ENCODE data around the gene TRPV4.
"Not testable (repeated sequence)": the region's sequence is repeated elsewhere in the genome, so short reads cannot be mapped to it uniquely, and the experiment has no call there.

Gene TRPV4

GRCh38 chr12:109858764-109859163 is 25.6 kb upstream of the TRPV4 start:
- no peak for DNase-seq

DNA sequence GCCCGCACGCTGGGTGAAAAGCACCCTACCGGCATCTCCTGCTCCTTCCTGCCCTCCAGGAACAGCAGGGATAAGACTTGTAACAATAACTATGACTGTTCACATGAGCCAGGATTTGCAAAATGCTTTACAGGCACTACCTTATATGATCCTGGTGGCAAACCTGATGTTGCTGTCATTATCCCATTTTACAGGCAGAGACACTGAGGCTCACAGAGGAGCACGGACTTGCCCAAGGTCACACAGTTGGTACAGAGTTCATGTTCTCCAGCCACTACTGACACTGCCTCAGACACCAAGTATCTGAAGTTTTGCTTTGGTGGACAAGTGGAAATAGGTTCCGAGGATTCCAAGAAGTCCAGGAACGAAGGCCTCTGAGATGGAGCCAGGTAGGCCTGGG is 24.5 kb upstream of the TRPV4 start:
- DNase-seq: no peak

GRCh38 chr12:109855377-109855776 is 22.2 kb upstream of the TRPV4 start:
- no peak for DNase-seq

DNA sequence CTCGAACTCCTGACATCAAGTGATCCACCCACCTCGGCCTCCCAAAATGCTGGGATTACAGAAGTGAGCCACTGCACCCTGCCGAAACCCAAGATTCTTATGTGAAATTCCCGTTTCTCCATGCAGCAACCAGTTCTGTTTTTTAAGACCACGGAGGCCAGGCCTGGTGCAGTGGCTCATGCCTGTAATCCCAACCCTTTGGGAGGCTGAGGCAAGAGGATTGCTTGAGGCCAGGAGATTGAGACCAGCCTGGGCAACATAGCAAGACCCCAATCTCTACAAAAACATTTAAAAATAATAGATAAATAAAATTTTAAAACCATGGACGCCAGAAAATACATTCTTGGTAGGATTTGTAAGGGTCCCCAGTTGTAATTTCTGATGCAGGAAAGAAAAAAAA is 17.3 kb upstream of the TRPV4 start:
- not testable (repeated sequence) for DNase-seq

- no peak for DNase-seq
Observed at GRCh38 chr12:109847142-109847735, 14.0 kb upstream of the TRPV4 start.

DNA sequence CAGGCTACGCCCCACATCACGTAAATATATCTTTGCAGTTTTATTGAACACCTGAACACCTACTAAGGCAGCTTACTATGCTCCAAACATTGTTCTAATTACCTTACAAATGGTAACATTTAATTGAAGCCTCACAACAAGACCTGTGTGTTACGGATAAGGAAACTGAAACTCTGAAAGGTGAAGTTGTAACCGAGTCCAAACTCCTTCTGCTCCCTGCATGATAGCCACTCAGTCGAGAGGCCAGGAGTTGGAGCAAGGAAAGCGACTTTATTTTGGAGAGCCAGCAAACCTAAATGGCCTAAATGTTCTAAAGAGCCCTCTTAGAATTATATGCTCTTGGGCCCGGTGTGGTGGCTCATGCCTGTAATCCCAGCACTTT is 12.6 kb upstream of the TRPV4 start:
- no peak for DNase-seq

GRCh38 chr12:109844983-109845823 is 12.0 kb upstream of the TRPV4 start:
- peak; percentile 28 for DNase-seq

GRCh38 chr12:109844091-109844490 is 10.9 kb upstream of the TRPV4 start:
- DNase-seq: no peak

DNA sequence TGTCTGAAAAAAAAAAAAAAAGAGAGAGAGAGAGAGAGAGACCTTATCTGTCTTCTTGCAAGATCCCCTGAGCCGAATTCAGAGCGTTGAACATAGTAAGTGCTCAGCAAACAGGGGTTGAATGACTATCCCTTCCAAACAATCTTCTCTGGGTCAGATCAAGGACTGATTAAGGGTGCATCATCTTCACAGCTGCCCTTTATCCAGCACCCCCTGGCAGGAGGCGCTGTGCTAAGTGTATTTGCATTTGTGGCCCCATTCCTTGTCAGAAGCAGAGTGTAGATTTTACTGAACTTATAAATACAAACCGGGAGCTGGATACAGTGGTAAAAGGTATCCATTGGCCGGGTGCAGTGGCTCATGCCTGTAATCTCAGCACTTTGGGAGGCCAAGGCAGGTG is 8.8 kb upstream of the TRPV4 start:
- DNase-seq: no peak

DNA sequence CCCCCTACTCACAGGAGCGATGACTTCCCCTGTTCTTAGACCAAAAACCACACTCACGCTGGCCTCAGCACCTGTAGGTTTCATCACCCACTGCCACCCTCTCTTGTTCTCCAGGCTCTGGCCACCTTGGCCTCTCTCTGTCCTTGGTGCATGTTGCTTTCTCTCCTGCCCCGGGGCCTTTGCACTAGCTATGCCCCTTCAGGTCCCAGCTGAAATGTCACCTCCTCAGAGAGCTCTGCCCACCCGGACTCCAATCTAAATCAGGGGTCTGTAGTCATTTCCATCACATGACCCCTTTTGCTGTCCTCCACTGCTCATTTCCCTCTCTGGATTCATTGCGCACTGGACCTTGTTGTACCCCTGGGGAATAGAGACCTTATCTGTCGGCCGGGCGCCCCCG is 8.2 kb upstream of the TRPV4 start:
- no peak for DNase-seq

GRCh38 chr12:109840305-109841074 is 7.3 kb upstream of the TRPV4 start:
- DNase-seq: peak; percentile 6

DNA sequence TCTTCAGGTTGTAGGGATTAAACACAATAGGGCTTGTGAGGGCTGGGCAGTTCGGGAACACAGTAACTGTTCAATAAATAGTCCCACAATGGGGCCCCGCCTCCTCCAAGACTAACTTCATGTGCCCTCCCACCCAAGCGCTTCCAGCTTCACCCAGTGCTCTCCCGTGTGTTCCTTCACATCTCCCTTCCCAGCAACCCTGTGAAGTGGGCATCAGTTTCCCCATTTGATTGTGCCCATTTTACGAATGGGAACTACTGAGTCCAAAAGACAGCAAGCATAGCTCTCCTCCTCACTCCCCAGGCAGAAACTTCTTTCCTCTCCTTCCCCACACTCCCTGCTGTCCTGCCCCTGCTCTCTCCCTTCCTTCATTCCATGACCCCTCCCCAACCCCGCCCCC is 6.2 kb upstream of the TRPV4 start:
- DNase-seq: no peak

DNA sequence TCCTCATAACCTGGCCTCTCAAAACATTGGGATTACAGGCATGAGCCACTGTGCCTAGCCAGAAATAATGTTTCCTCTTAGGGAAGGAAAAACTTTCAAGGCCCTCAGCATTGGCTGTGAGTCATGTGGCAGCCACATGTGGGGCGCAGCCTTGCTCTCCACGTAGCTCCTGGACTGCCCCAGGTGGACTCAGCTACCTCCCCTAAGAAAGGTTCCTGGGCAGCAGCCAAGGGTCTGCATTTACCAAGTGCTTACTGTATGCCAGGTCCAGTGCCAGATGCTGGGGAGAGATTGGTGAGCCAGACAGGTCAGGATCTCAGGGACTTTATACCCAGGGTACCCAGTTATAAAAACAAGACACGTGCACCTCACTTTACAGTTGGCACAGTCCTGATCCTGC is 3.7 kb upstream of the TRPV4 start:
- no peak for DNase-seq

DNA sequence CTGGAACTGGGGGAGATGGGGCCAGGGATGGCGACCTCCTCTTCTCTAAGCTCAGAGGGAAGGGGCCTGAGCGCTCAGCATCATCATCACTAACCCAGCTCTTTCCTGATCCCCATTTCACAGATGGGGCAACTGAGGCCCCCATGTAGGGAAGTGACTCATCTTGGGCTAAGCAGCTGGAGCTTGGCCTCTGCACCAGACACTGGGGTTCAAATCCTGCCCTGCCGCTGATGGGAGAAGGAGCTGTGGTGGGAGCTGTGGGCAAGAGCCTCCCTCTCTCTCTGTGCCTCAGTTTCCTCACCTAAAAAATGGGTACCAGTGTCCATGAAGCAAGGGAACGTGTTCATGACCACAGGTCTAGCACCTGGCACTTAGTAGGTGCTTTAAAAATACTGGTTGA is 2.6 kb upstream of the TRPV4 start:
- no peak for DNase-seq

DNA sequence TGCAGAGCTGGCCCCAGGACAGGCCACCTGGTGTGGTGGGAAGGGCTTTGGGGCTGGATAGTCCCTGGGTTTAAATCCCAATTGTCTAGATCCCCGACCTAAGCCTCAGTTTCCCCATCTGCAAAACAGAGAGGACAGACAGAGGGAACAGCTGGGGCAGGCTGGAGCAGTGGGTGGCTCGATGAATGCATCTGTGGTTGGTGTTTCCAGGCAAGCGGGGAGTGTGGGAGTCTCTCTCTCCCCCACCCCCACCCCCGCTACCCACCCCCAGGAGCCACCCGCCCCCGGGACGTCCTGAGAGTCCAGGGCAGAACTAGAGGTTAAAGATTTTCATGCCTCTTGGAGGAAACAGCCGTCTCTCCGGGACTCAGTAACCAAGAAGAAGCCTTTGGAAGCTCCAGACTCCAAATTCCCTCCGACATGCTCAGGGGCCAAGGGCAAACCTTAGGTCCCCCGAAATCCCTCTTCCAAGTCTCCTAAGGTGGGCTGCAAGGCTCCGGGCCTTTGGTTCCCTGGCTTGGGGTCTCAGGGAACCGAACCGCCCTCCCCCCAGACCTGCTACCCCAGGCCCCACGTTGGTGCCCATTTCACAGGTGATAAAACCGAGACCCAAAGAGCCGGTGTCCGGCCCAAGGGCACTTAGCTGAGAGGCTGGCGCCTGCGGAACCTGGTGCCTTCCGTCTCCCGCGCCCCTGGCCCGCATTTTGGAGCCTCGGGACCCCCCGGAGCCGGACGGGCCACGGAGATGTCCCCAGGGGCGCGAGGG is 474 bp downstream of the TRPV4 start:
- DNase-seq: no peak

GRCh38 chr12:109831929-109832328 is 1.3 kb downstream of the TRPV4 start:
- DNase-seq: no peak

DNA sequence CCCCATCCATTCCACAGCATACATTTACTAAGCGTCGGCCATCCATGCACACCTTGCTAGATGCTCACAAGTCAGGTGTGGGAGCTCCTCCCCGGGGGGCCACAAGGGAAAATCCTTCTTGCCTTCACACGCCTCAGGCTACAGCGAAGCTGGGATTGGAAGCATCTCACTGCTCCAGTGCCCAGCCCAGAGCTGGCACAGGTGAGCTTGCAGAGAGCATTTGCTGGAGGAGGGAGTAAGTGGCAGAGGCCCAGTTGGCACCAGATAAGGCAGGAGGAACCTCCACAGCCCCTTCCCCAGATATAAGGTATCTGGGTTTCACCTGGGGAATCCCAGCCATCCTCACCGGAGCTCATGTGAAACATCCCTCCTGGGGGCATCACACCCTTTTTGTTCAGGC is 1.8 kb downstream of the TRPV4 start:
- no peak for DNase-seq

DNA sequence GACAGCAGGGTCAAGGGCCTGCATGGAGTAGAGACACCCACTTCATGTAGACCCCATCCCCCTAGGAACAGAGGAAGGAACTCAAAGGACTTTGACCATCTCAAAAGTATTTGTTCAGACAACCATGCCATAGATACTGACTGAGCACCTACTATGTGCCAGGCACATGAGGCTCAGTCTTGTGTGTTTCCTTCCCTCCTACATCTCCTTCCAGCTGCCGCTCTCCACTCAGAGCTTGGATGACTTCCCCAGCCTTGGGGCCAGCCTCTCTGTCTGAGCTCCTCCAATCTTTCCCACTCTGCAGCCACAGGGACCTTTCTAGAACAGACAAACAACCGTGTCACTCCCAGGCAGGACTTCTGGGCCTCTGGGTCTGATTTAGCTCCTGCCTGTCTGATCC is 2.5 kb downstream of the TRPV4 start:
- DNase-seq: no peak

GRCh38 chr12:109830267-109830666 is 2.9 kb downstream of the TRPV4 start:
- DNase-seq: no peak

DNA sequence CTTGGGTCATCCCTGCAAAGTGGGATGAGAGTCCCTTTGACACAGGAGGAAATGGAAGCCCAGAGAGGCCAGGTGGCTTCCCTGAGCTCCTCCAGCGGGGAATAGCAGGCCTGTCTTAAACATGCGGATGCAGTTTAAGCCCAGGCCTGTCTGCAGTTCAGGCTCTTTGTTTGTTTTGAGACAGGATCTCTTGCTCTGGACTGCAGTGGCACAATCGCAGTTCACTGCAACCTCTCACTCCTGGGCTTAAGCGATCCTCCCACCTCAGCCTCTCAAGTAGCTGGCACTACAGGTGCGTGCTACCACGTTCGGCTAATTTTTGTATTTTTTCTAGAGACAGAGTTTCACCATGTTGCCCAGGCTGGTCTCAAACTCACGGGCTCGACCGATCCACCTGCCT is 3.5 kb downstream of the TRPV4 start:
- DNase-seq: no peak

- no peak for DNase-seq
Observed at GRCh38 chr12:109828754-109829511, 4.3 kb downstream of the TRPV4 start.

Measured in SHP77 treated with DMSO at 0.1 percent for 48 hours (cell line).